Measurements from ENCODE around the gene RAB11FIP3. TPM values are rescaled to one million over a fixed set of nuclear protein-coding genes. Genes with fewer than 3 reads are reported as not detected.

Gene RAB11FIP3
- total and polyA plus RNA-seq, 11 donors: 19.3 to 39.9 (median 31.9) TPM

GRCh38 chr16:510066-510825 is 84.8 kb downstream of the RAB11FIP3 start:
- intact Hi-C loops (cut with DNase I): no loop called here
- DNase-seq (no peak), ATAC-seq (peak in 1 of 4 donors; percentile 6)
- H3K4me3 ChIP-seq: no peak overlapping the region
- H3K27me3 ChIP-seq: no peaks in the 10 kb centered on the region
- no peaks in the 10 kb centered on the region for H3K4me1 ChIP-seq
- no peak overlapping the region for H3K27ac ChIP-seq
- TF ChIP-seq POLR2A (IDR thresholded peaks at IDR 0.05): no peak
- TF ChIP-seq, protein P1, sequence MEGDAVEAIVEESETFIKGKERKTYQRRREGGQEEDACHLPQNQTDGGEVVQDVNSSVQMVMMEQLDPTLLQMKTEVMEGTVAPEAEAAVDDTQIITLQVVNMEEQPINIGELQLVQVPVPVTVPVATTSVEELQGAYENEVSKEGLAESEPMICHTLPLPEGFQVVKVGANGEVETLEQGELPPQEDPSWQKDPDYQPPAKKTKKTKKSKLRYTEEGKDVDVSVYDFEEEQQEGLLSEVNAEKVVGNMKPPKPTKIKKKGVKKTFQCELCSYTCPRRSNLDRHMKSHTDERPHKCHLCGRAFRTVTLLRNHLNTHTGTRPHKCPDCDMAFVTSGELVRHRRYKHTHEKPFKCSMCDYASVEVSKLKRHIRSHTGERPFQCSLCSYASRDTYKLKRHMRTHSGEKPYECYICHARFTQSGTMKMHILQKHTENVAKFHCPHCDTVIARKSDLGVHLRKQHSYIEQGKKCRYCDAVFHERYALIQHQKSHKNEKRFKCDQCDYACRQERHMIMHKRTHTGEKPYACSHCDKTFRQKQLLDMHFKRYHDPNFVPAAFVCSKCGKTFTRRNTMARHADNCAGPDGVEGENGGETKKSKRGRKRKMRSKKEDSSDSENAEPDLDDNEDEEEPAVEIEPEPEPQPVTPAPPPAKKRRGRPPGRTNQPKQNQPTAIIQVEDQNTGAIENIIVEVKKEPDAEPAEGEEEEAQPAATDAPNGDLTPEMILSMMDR (IDR thresholded peaks at IDR 0.05): no peak
- WGBS, 4 donors: 96 to 98% (median 96%) methylated on average over 27 to 35 of the region's 35 CpGs
- no peaks in the 10 kb centered on the region for H3K9me3 ChIP-seq
- peaks cover 0 to 37% (median 18%) of the 10 kb centered on the region in 9 donors for H3K36me3 ChIP-seq

- Histone ChIP-seq H3K36me3 (peaks cover 0 to 47% (median 24%) of the 10 kb centered on the region in 9 donors), H3K4me1 (no peaks in the 10 kb centered on the region), H3K27me3 (no peaks in the 10 kb centered on the region), H3K4me3 (no peak overlapping the region), H3K9me3 (no peaks in the 10 kb centered on the region), H3K27ac (no peak overlapping the region)
- intact Hi-C loops (cut with DNase I): no loop called here
- DNase-seq: no peak
- ATAC-seq: no peak
- WGBS, 4 donors: 92 to 96% (median 93%) methylated on average over 6 of the region's 6 CpGs
- TF ChIP-seq POLR2A (IDR thresholded peaks at IDR 0.05): no peak
- TF ChIP-seq, protein P1 (IDR thresholded peaks at IDR 0.05): no peak
Observed at GRCh38 chr16:512802-513201, 87.4 kb downstream of the RAB11FIP3 start.

DNA sequence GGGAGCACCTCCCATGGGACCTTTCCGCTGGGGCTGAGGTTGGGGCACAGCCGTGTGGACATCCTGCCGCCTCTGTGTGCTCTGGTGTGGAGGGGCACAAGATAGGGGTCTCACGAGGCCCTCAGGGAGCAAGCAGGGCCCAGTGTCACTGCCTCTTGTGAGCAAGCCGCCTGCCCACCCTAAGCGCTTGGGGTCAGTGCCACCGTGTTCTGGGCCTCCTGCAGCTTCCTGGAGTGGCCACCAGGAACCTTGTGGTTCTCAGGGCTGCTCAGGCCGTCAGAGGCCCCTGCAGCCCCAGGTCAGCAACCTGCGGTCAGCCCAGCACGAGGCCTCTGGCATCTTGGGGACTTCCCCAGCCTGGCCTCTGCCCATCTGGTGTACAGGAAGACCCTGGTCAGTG is 88.5 kb downstream of the RAB11FIP3 start:
- no peak overlapping the region for H3K27ac ChIP-seq
- no peak for DNase-seq
- H3K4me3 ChIP-seq: no peak overlapping the region
- H3K4me1 ChIP-seq: no peaks in the 10 kb centered on the region
- no peak for ATAC-seq
- H3K36me3 ChIP-seq: peaks cover 0 to 52% (median 25%) of the 10 kb centered on the region in 9 donors
- TF ChIP-seq POLR2A (IDR thresholded peaks at IDR 0.05): no peak
- TF ChIP-seq, protein P1 (IDR thresholded peaks at IDR 0.05): no peak
- WGBS, 4 donors: 78 to 91% (median 87%) methylated on average over 7 to 10 of the region's 10 CpGs
- no peaks in the 10 kb centered on the region for H3K27me3 ChIP-seq
- no peaks in the 10 kb centered on the region for H3K9me3 ChIP-seq
- intact Hi-C loops (cut with DNase I): no loop called here

GRCh38 chr16:515175-515938 is 89.9 kb downstream of the RAB11FIP3 start:
- 91 to 96% (median 95%) methylated on average over 44 to 45 of the region's 45 CpGs for WGBS, 4 donors
- no peaks in the 10 kb centered on the region for H3K9me3 ChIP-seq
- no peaks in the 10 kb centered on the region for H3K4me1 ChIP-seq
- intact Hi-C loops (cut with DNase I): no loop called here
- no peak for DNase-seq
- peaks cover 0 to 56% (median 37%) of the 10 kb centered on the region in 9 donors for H3K36me3 ChIP-seq
- ATAC-seq: no peak
- H3K27ac ChIP-seq: no peak overlapping the region
- H3K27me3 ChIP-seq: no peaks in the 10 kb centered on the region
- no peak overlapping the region for H3K4me3 ChIP-seq
- TF ChIP-seq POLR2A (IDR thresholded peaks at IDR 0.05): no peak
- TF ChIP-seq, protein P1 (IDR thresholded peaks at IDR 0.05): no peak

Data from heart left ventricle (tissue), 16 donors.